BLaER1 treated with 17β-estradiol and CSF1 and Interleukin-3, amounts not matched to agents 10 nM and 100 nM (cell line): Measurements from ENCODE around the gene MARCO.

ENCODE experiments used
- H3K27ac ChIP-seq, 11 experiments: shearing (Covaris generic); formaldehyde crosslinking; 2 replicates each; pipeline ENCODE4 v1.8.1; 2022
- H3K27me3 ChIP-seq, 11 experiments: shearing (Covaris generic); formaldehyde crosslinking; 2 replicates each; pipeline ENCODE4 v1.8.1; 2022
- H3K36me3 ChIP-seq, 11 experiments: shearing (Covaris generic); formaldehyde crosslinking; 2 replicates each; pipeline ENCODE4 v1.8.1; 2022
- H3K4me1 ChIP-seq, 10 experiments: shearing (Covaris generic); formaldehyde crosslinking; 2 replicates each; pipeline ENCODE4 v1.8.1; 2022
- H3K4me2 ChIP-seq, 11 experiments: shearing (Covaris generic); formaldehyde crosslinking; 2 replicates each; pipeline ENCODE4 v1.8.1; 2022
- H3K4me3 ChIP-seq, 10 experiments: shearing (Covaris generic); formaldehyde crosslinking; 2 replicates each; pipeline ENCODE4 v1.8.1; 2022
- H3K9ac ChIP-seq, 11 experiments: shearing (Covaris generic); formaldehyde crosslinking; 2 replicates each; pipeline ENCODE4 v1.8.1; 2022
- H3K9me3 ChIP-seq, 11 experiments: shearing (Covaris generic); formaldehyde crosslinking; replicated peaks in 1 of 11; 2 replicates each; pipeline ENCODE4 v1.8.1; 2022
- H4K20me1 ChIP-seq, 11 experiments: shearing (Covaris generic); formaldehyde crosslinking; 2 replicates each; pipeline ENCODE4 v1.8.1; 2022
- Cebpa-rat ChIP-seq, 11 experiments: shearing (Covaris generic); IDR thresholded peaks; 2 replicates each; pipeline ENCODE4 v1.8.1; 2022

MARCO gene

GRCh38 chr2:118942031-118942430 is at the start of gene MARCO:
TSS of gene MARCO (plus strand) at chr2:118942194. CDS start at chr2:118942301, 107 bp downstream.
- TF ChIP-seq Cebpa-rat (IDR thresholded peaks at IDR 0.05), result no peak
- H3K4me3 ChIP-seq, result peak within 1 kb of the TSS in 5 of 10 experiments; percentile 10 to 62 (median 45); a peak in 8 of 20 replicates

GRCh38 chr2:118893100-118893499 is 48.9 kb upstream of the MARCO start:
- peaks cover 15 to 29% (median 21%) of the 10 kb centered on the region in 11 experiments for H3K9me3 ChIP-seq
- no peak overlapping the region for H3K4me3 ChIP-seq
- H3K27me3 ChIP-seq, result 0 out of 22 replicates have a peak, but pooled peaks cover 0 to 3% (median 0%) of the 10 kb centered on the region in 11 experiments

More at GRCh38 chr2:118942031-118942430, at the start of gene MARCO:
- Histone ChIP-seq H4K20me1 (no peaks in the 10 kb centered on the region), H3K9ac (peak within 1 kb of the TSS in 8 of 11 experiments; percentile 3 to 79 (median 62); a peak in 12 of 22 replicates), H3K4me1 (peaks cover 14 to 100% (median 51%) of the 10 kb centered on the region in 10 experiments), H3K9me3 (peaks cover 0 to 5% (median 0%) of the 10 kb centered on the region in 11 experiments; a peak in 5 of 22 replicates), H3K36me3 (peaks cover 0 to 22% (median 0%) of the 10 kb centered on the region in 11 experiments; a peak in 2 of 22 replicates), H3K27ac (peak within 1 kb of the TSS in 10 of 11 experiments; percentile 42 to 90 (median 76); a peak in 19 of 22 replicates), H3K27me3 (no peaks in the 10 kb centered on the region), H3K4me2 (peak within 1 kb of the TSS in 10 of 11 experiments; percentile 72 to 98 (median 88); a peak in 20 of 22 replicates)

GRCh38 chr2:118902266-118903028 is 39.5 kb upstream of the MARCO start:
- peak overlapping the region; percentile 24 to 91 (median 74) for H3K4me2 ChIP-seq
- peaks cover 0 to 21% (median 7%) of the 10 kb centered on the region in 11 experiments; a peak in 14 of 22 replicates for H3K9me3 ChIP-seq
- peaks cover 0 to 15% (median 0%) of the 10 kb centered on the region in 11 experiments; a peak in 2 of 22 replicates for H3K27me3 ChIP-seq
- TF ChIP-seq Cebpa-rat (IDR thresholded peaks at IDR 0.05), result no peak
- H3K36me3 ChIP-seq, result no peaks in the 10 kb centered on the region
- peak overlapping the region in 1 of 10 experiments; percentile 14; a peak in 1 of 20 replicates for H3K4me3 ChIP-seq
- peak overlapping the region in 4 of 11 experiments; percentile 37 to 54 (median 43); a peak in 10 of 22 replicates for H3K9ac ChIP-seq
- H3K4me1 ChIP-seq, result peaks cover 13 to 47% (median 28%) of the 10 kb centered on the region in 10 experiments
- H3K27ac ChIP-seq, result peak overlapping the region; percentile 24 to 82 (median 59); a peak in 19 of 22 replicates
- H4K20me1 ChIP-seq, result no peaks in the 10 kb centered on the region

More at GRCh38 chr2:118893100-118893499, 48.9 kb upstream of the MARCO start:
- Histone ChIP-seq H4K20me1 (no peaks in the 10 kb centered on the region), H3K36me3 (peaks cover 0 to 7% (median 0%) of the 10 kb centered on the region in 11 experiments; a peak in 1 of 22 replicates), H3K9ac (no peak overlapping the region), H3K4me2 (no peak overlapping the region), H3K27ac (no peak overlapping the region), H3K4me1 (peaks cover 0 to 10% (median 0%) of the 10 kb centered on the region in 10 experiments; a peak in 3 of 20 replicates)
- TF ChIP-seq Cebpa-rat (IDR thresholded peaks at IDR 0.05), result no peak

- peaks cover 13 to 47% (median 28%) of the 10 kb centered on the region in 10 experiments for H3K4me1 ChIP-seq
- H3K9me3 ChIP-seq, result peaks cover 0 to 21% (median 7%) of the 10 kb centered on the region in 11 experiments; a peak in 14 of 22 replicates
- H3K27ac ChIP-seq, result peak overlapping the region in 10 of 11 experiments; percentile 27 to 82 (median 62); a peak in 17 of 22 replicates
- H3K27me3 ChIP-seq, result peaks cover 0 to 15% (median 0%) of the 10 kb centered on the region in 11 experiments; a peak in 2 of 22 replicates
- TF ChIP-seq Cebpa-rat (IDR thresholded peaks at IDR 0.05), result no peak
- peak overlapping the region; percentile 24 to 91 (median 74) for H3K4me2 ChIP-seq
- H3K36me3 ChIP-seq, result no peaks in the 10 kb centered on the region
- no peaks in the 10 kb centered on the region for H4K20me1 ChIP-seq
- H3K4me3 ChIP-seq, result no peak overlapping the region
- peak overlapping the region in 4 of 11 experiments; percentile 25 to 44 (median 38); a peak in 3 of 22 replicates for H3K9ac ChIP-seq
Observed at GRCh38 chr2:118903029-118903351, 39.0 kb upstream of the MARCO start.

GRCh38 chr2:118903551-118904479 is 38.2 kb upstream of the MARCO start:
- H3K27me3 ChIP-seq, result peaks cover 0 to 15% (median 0%) of the 10 kb centered on the region in 11 experiments; a peak in 3 of 22 replicates
- TF ChIP-seq Cebpa-rat (IDR thresholded peaks at IDR 0.05), result no peak
- H3K4me2 ChIP-seq, result peak overlapping the region in 10 of 11 experiments; percentile 39 to 91 (median 78); a peak in 17 of 22 replicates
- peaks cover 0 to 21% (median 7%) of the 10 kb centered on the region in 11 experiments; a peak in 14 of 22 replicates for H3K9me3 ChIP-seq
- H3K4me3 ChIP-seq, result no peak overlapping the region
- H3K27ac ChIP-seq, result peak overlapping the region in 10 of 11 experiments; percentile 3 to 82 (median 60); a peak in 16 of 22 replicates
- no peak overlapping the region for H3K9ac ChIP-seq
- peaks cover 13 to 47% (median 28%) of the 10 kb centered on the region in 10 experiments for H3K4me1 ChIP-seq
- no peaks in the 10 kb centered on the region for H4K20me1 ChIP-seq
- no peaks in the 10 kb centered on the region for H3K36me3 ChIP-seq

GRCh38 chr2:118905206-118905605 is 36.8 kb upstream of the MARCO start:
- no peaks in the 10 kb centered on the region for H3K36me3 ChIP-seq
- H4K20me1 ChIP-seq, result no peaks in the 10 kb centered on the region
- TF ChIP-seq Cebpa-rat (IDR thresholded peaks at IDR 0.05), result no peak
- H3K27ac ChIP-seq, result no peak overlapping the region
- no peak overlapping the region for H3K9ac ChIP-seq
- peak overlapping the region in 5 of 11 experiments; percentile 7 to 91 (median 85); a peak in 8 of 22 replicates for H3K4me2 ChIP-seq
- peaks cover 0 to 26% (median 7%) of the 10 kb centered on the region in 11 experiments; a peak in 14 of 22 replicates for H3K9me3 ChIP-seq
- no peak overlapping the region for H3K4me3 ChIP-seq
- peaks cover 0 to 15% (median 0%) of the 10 kb centered on the region in 11 experiments; a peak in 3 of 22 replicates for H3K27me3 ChIP-seq
- peaks cover 13 to 55% (median 28%) of the 10 kb centered on the region in 10 experiments for H3K4me1 ChIP-seq

- no peak for TF ChIP-seq Cebpa-rat (IDR thresholded peaks at IDR 0.05)
- H3K36me3 ChIP-seq, result no peaks in the 10 kb centered on the region
- H3K9me3 ChIP-seq, result peaks cover 4 to 35% (median 8%) of the 10 kb centered on the region in 11 experiments; a peak in 17 of 22 replicates
Observed at GRCh38 chr2:118906186-118906585, 35.8 kb upstream of the MARCO start.

GRCh38 chr2:118907759-118908158 is 34.2 kb upstream of the MARCO start:
- H3K4me3 ChIP-seq, result no peak overlapping the region
- H3K4me1 ChIP-seq, result peaks cover 5 to 67% (median 17%) of the 10 kb centered on the region in 10 experiments; a peak in 19 of 20 replicates
- no peak for TF ChIP-seq Cebpa-rat (IDR thresholded peaks at IDR 0.05)
- H3K36me3 ChIP-seq, result no peaks in the 10 kb centered on the region
- no peaks in the 10 kb centered on the region for H4K20me1 ChIP-seq
- H3K4me2 ChIP-seq, result no peak overlapping the region
- H3K27me3 ChIP-seq, result peaks cover 0 to 15% (median 0%) of the 10 kb centered on the region in 11 experiments; a peak in 3 of 22 replicates
- H3K27ac ChIP-seq, result no peak overlapping the region
- no peak overlapping the region for H3K9ac ChIP-seq
- H3K9me3 ChIP-seq, result peaks cover 0 to 33% (median 0%) of the 10 kb centered on the region in 11 experiments; a peak in 6 of 22 replicates

More at GRCh38 chr2:118906186-118906585, 35.8 kb upstream of the MARCO start:
- peaks cover 13 to 64% (median 28%) of the 10 kb centered on the region in 10 experiments for H3K4me1 ChIP-seq
- H3K4me3 ChIP-seq, result no peak overlapping the region
- H3K27me3 ChIP-seq, result peaks cover 0 to 15% (median 0%) of the 10 kb centered on the region in 11 experiments; a peak in 3 of 22 replicates
- no peak overlapping the region for H3K9ac ChIP-seq
- no peak overlapping the region for H3K4me2 ChIP-seq
- H3K27ac ChIP-seq, result no peak overlapping the region
- no peaks in the 10 kb centered on the region for H4K20me1 ChIP-seq
